K562 (cell line): Measurements from ENCODE around the gene MDP1. TPM values are rescaled to one million over a fixed set of nuclear protein-coding genes. Genes with fewer than 3 reads are reported as not detected.

Experiments
- ATAC-seq: fragments of 200-7000 bp; cut with Tn5 transposase; 3 replicates; pipeline ENCODE4 v1.9.1; 2020; ENCODE audit warnings: moderate library complexity
- BruUV-seq: library from RNA; stranded (reverse); fragments of 400-500 nt; replicated peaks from 2 replicates; lab custom pipeline; 2021; lab: Mats Ljungman, UMichigan
- CTCF ChIA-PET: fragments of 300-600 bp; formaldehyde crosslinking; extraction: SDS; loops from one replicate; lab custom pipeline; 2021; ENCODE audit warnings: low intra/inter-chr PET ratio; lab: Yijun Ruan, JAX
- POLR2A ChIA-PET: fragments of 300-600, 350-650 bp; sonication (Branson Sonifier 250); formaldehyde crosslinking; extraction: SDS; loops from one replicate; lab custom pipeline; 2021; ENCODE audit warnings: antibody characterized with exemption, inconsistent platforms; lab: Yijun Ruan, JAX
- DNase-seq, 4 experiments: peaks; one replicate each; pipeline versions ENCODE4 v3.0.0 to v3.0.0-alpha.2; 2011 to 2018; ENCODE audit warnings: low spot score in 3 of 4, mixed read lengths in 3 of 4; ENCODE audit errors: extremely low read depth in 1 of 4
- FAIRE-seq: peaks from 2 replicates; lab custom pipeline; 2011; peaks lifted over from hg19 to GRCh38; lab: Jason Lieb, UNC
- H2AFZ ChIP-seq: 2 replicates; pipeline ENCODE4 v1.6.0; 2011; ENCODE audit warnings: low read depth, low read length, control low read depth, inconsistent platforms
- H3K27ac ChIP-seq: fragments of 200-600 bp; 3 replicates; pipeline ENCODE4 v1.8.0; 2011; ENCODE audit warnings: low read depth, mild to moderate bottlenecking, control low read depth, inconsistent platforms, low read length, moderate library complexity, mixed read lengths; ENCODE audit errors: extremely low read depth
- H3K27me3 ChIP-seq, 2 experiments: fragments of 300-600 bp in 1 of 2; 2 replicates in 1 of 2; 3 replicates in 1 of 2; pipeline versions ENCODE4 v1.6.0 to v1.8.0; 2011; ENCODE audit warnings: inconsistent platforms in 2 of 2, low read length in 2 of 2, mild to moderate bottlenecking in 1 of 2, mixed read lengths in 1 of 2, moderate library complexity in 1 of 2; ENCODE audit not compliant: control insufficient read depth in 2 of 2, insufficient read depth in 2 of 2
- H3K36me3 ChIP-seq: fragments of 300-600 bp; 3 replicates; pipeline ENCODE4 v1.8.0; 2011; ENCODE audit warnings: mild to moderate bottlenecking, low read length, inconsistent platforms; ENCODE audit not compliant: control insufficient read depth, insufficient read depth
- H3K4me1 ChIP-seq, 2 experiments: fragments of 200-600 bp in 1 of 2; replicated peaks in 1 of 2; 2 replicates in 1 of 2; 3 replicates in 1 of 2; pipeline versions ENCODE4 v1.5.1 to v1.8.0; 2011; ENCODE audit warnings: inconsistent platforms in 2 of 2, low read length in 2 of 2, mild to moderate bottlenecking in 1 of 2, mixed read lengths in 1 of 2, moderate library complexity in 1 of 2; ENCODE audit not compliant: control insufficient read depth in 2 of 2, insufficient read depth in 2 of 2
- H3K4me2 ChIP-seq: 2 replicates; pipeline ENCODE4 v1.6.1; 2011; ENCODE audit warnings: low read length, control low read depth, inconsistent platforms, mixed read lengths; ENCODE audit not compliant: insufficient read depth
- H3K4me3 ChIP-seq: fragments of 200-600 bp; sonication (generic), shearing (Covaris generic); 2 replicates; pipeline ENCODE4 v1.5.1; 2016; ENCODE audit warnings: control low read depth, inconsistent platforms
- H3K79me2 ChIP-seq: fragments of 200-600 bp; 3 replicates; pipeline ENCODE4 v1.8.0; 2011; ENCODE audit warnings: low read length, inconsistent platforms; ENCODE audit not compliant: control insufficient read depth, insufficient read depth
- H3K9ac ChIP-seq, 2 experiments: 2 replicates each; pipeline versions ENCODE4 v1.6.0 to v1.6.1; 2011; ENCODE audit warnings: low read depth in 2 of 2, low read length in 2 of 2, control low read depth in 1 of 2, inconsistent platforms in 1 of 2, mild to moderate bottlenecking in 1 of 2, mixed read lengths in 1 of 2; ENCODE audit not compliant: insufficient read depth in 1 of 2
- H3K9me1 ChIP-seq: one replicate; pipeline ENCODE4 v1.6.0; 2011; ENCODE audit warnings: inconsistent platforms, mild to moderate bottlenecking, low read length, moderate library complexity; ENCODE audit not compliant: control insufficient read depth, insufficient read depth
- H3K9me3 ChIP-seq: replicated peaks from 2 replicates; pipeline ENCODE4 v1.5.1; 2011; ENCODE audit warnings: low read depth, low read length, inconsistent platforms; ENCODE audit not compliant: control insufficient read depth, insufficient read depth
- H4K20me1 ChIP-seq: replicated peaks from 2 replicates; pipeline ENCODE4 v1.6.1; 2011; ENCODE audit warnings: low read length, inconsistent platforms, mixed read lengths; ENCODE audit not compliant: control insufficient read depth, insufficient read depth
- CHCHD3 ChIP-seq: fragments of 250-450 bp; sonication (Bioruptor Pico); IDR thresholded peaks from 2 replicates; pipeline ENCODE4 v2.1.2; 2022; ENCODE audit warnings: mild to moderate bottlenecking
- ESRRA ChIP-seq: fragments of 450-650 bp; IDR thresholded peaks from 2 replicates; pipeline ENCODE4 v1.6.1; 2014; ENCODE audit warnings: low read depth, mild to moderate bottlenecking, moderate library complexity, borderline replicate concordance
- GTF2E2 ChIP-seq: fragments of 200-800 bp; sonication (Bioruptor generic); IDR thresholded peaks from 2 replicates; pipeline ENCODE4 v1.6.1; 2016; ENCODE audit warnings: missing genetic modification characterization, missing compliant biosample characterization
- MTA2 ChIP-seq: fragments of 450-650 bp; IDR thresholded peaks from 2 replicates; pipeline ENCODE4 v1.6.1; 2016; ENCODE audit warnings: low read depth
- NFXL1 ChIP-seq: fragments of 450-650 bp; formaldehyde crosslinking; IDR thresholded peaks from 2 replicates; pipeline ENCODE4 v1.4.0; 2021; ENCODE audit warnings: mild to moderate bottlenecking
- NRF1 ChIP-seq, 2 experiments: fragments of 450-650 bp; IDR thresholded peaks in 1 of 2; conservative IDR thresholded peaks in 1 of 2; 2 replicates each; pipeline ENCODE4 v1.6.1; 2014; ENCODE audit warnings: mild to moderate bottlenecking in 2 of 2
- SNIP1 ChIP-seq: fragments of 450-650 bp; IDR thresholded peaks from 2 replicates; pipeline ENCODE4 v1.7.1; 2017; ENCODE audit warnings: low read depth, mild to moderate bottlenecking
- SUPT5H ChIP-seq: fragments of 450-650 bp; IDR thresholded peaks from 2 replicates; pipeline ENCODE4 v1.6.1; 2016
- TARDBP ChIP-seq: fragments of 450-650 bp; IDR thresholded peaks from 2 replicates; pipeline ENCODE4 v1.6.1; 2016
- TRIM24 ChIP-seq, 2 experiments: fragments of 450-650 bp; IDR thresholded peaks; 2 replicates each; pipeline ENCODE4 v1.6.1; 2016
- VEZF1 ChIP-seq: fragments of 200-800 bp; sonication (Bioruptor generic); IDR thresholded peaks from 2 replicates; pipeline ENCODE4 v1.6.1; 2017; ENCODE audit warnings: missing genetic modification characterization, missing compliant biosample characterization
- XRCC5 ChIP-seq: fragments of 200-400 bp; formaldehyde crosslinking; IDR thresholded peaks from 2 replicates; pipeline ENCODE4 v1.6.1; 2017; ENCODE audit warnings: low read depth, mild to moderate bottlenecking, low read length
- ZNF253 ChIP-seq: fragments of 250-450 bp; sonication (Bioruptor Pico); conservative IDR thresholded peaks from 2 replicates; pipeline ENCODE4 v1.6.1; 2021; ENCODE audit warnings: mild to moderate bottlenecking
- ZNF75A ChIP-seq: fragments of 450-650 bp; formaldehyde crosslinking; IDR thresholded peaks from 2 replicates; pipeline ENCODE4 v1.4.0; 2020; ENCODE audit warnings: mild to moderate bottlenecking
- WGBS: fragments of 100-300 bp; shearing (Covaris generic); methylation state at CpG from one replicate; pipeline ENCODE4 v1.1.6; 2016; ENCODE audit warnings: low coverage, mixed read lengths; ENCODE audit not compliant: insufficient coverage; ENCODE audit errors: missing lambda C conversion rate; 5-methylcytosine and 5-hydroxymethylcytosine counted together
- in situ Hi-C: fragments of 300-500 bp; cut with MboI; formaldehyde crosslinking; loops from 4 replicates; pipeline ENCODE4 v1.15.0; 2018; ENCODE audit warnings: inconsistent platforms, mixed read lengths
- intact Hi-C: fragments of 100-400 bp; cut with micrococcal nuclease; formaldehyde crosslinking; loops from 2 replicates; pipeline ENCODE4 v1.14.2; 2022
- polyA plus RNA-seq, 8 experiments: library from polyadenylated mRNA; depleted of rRNA in 4 of 8; stranded (reverse) in 5 of 8; unstranded in 3 of 8; fragments of >200 nt; fragmentation: Nextera tagmentation in 2 of 8; fragmentation: Illumina TruSeq in 1 of 8; extraction: Ambion mirVana in 2 of 8; extraction: Trizol in 1 of 8; gene quantifications; 2 replicates each; pipeline versions ENCODE4 v1.2.1 to v1.2.3, GENCODE V29; 2011 to 2014; ENCODE audit warnings: inconsistent platforms in 1 of 8, missing spikeins in 1 of 8
- total RNA-seq, 7 experiments: library from RNA; depleted of rRNA in 6 of 7; stranded (reverse); fragments of >200 nt in 6 of 7; fragmentation: Illumina TruSeq in 2 of 7; extraction: Trizol in 2 of 7; gene quantifications; 2 replicates each; pipeline versions ENCODE4 v1.2.1 to v1.2.3, GENCODE V29; 2011 to 2021; ENCODE audit warnings: low replicate concordance in 1 of 7

Gene MDP1
- total and polyA plus RNA-seq, 9 of the 15 experiments (the other 6 are each of a cell fraction or from before 2014, with no cell fraction given) = 2.7 to 29.6 (median 11.0) TPM

GRCh38 chr14:24178399-24179178 lies 37.3 kb downstream of the MDP1 start:
- H3K79me2 ChIP-seq = no peaks in the 10 kb centered on the region
- no peak for ATAC-seq
- no peak for DNase-seq
- peaks cover 51% of the 10 kb centered on the region; the same call in 2 of the 3 replicates for H3K36me3 ChIP-seq
- H3K9me3 ChIP-seq = no peaks in the 10 kb centered on the region
- no peaks in the 10 kb centered on the region for H3K9me1 ChIP-seq
- ChIA-PET POLR2A (interaction anchor here (0.6 to 1.2 kb wide), 3 partner anchors 10 to 63 kb away, joined by 3 to 6 read pairs (median 4); partner anchors contain the start of genes IPO4 and IRF9), CTCF (no interaction called here)
- no peak overlapping the region for H3K9ac ChIP-seq
- no peak overlapping the region for H2AFZ ChIP-seq
- no peak overlapping the region for H3K27ac ChIP-seq
- BruUV-seq = no TSS peak
- H3K27me3 ChIP-seq = no peaks in the 10 kb centered on the region
- in situ Hi-C loops = no loop called here
- no peaks in the 10 kb centered on the region for H4K20me1 ChIP-seq
- no peak for FAIRE-seq
- no peak for TF ChIP-seq NRF1 (conservative IDR thresholded peaks at IDR 0.05 in 1 of 2, IDR thresholded peaks at IDR 0.05 in 1 of 2)
- no peak for TF ChIP-seq VEZF1 (CRISPR knock-in tag)
- no peak for TF ChIP-seq MTA2
- no peak for TF ChIP-seq NFXL1
- no peak for TF ChIP-seq GTF2E2 (tag)
- no peak for TF ChIP-seq ESRRA
- TF ChIP-seq SNIP1 = no peak
- TF ChIP-seq ZNF253 = no peak
- TF ChIP-seq ZNF75A (CRISPR knock-in tag) = no peak
- no peak for TF ChIP-seq TARDBP
- TF ChIP-seq SUPT5H = no peak
- no peak for TF ChIP-seq XRCC5
- TF ChIP-seq CHCHD3 (CRISPR knock-in tag) = no peak
- no peak for TF ChIP-seq TRIM24 (IDR thresholded peaks at IDR 0.05)
- TF ChIP-seq, all 486 proteins: peak for 0
- intact Hi-C loops = no loop called here
- Histone ChIP-seq H3K4me1 (no peaks in the 10 kb centered on the region; a peak in 2 of 5 replicates), H3K4me2 (no peak overlapping the region), H3K4me3 (no peak overlapping the region)
- 92% methylated on average over 10 of the region's 12 CpGs for WGBS
